A549 (cell line): ENCODE data around the gene PLCB1. TPM values are rescaled to one million over a fixed set of nuclear protein-coding genes. Genes with fewer than 3 reads are reported as not detected.
A peak's percentile ranks its signal among the peaks of the same experiment; 100 is the strongest.

ENCODE experiments used
- ATAC-seq, 2 experiments: fragments of 200-7000 bp in 1 of 2; fragments of >200 bp in 1 of 2; cut with Nextera tagmentation in 1 of 2; cut with Tn5 transposase in 1 of 2; 3 replicates each; pipeline versions ENCODE4 v1.8.0 to v1.9.1; 2018 to 2020; ENCODE audit warnings: mild to moderate bottlenecking in 1 of 2, moderate library complexity in 1 of 2
- CTCF ChIA-PET: fragments of 300-600 bp; sonication (Branson Sonifier 250); formaldehyde crosslinking; extraction: SDS; loops from one replicate; lab custom pipeline; 2021; ENCODE audit warnings: antibody characterized with exemption, inconsistent platforms; lab: Yijun Ruan, JAX
- POLR2A ChIA-PET: fragments of 350-600 bp; formaldehyde crosslinking; extraction: SDS; loops from one replicate; lab custom pipeline; 2021; ENCODE audit warnings: antibody characterized with exemption, inconsistent platforms; lab: Yijun Ruan, JAX
- DNase-seq, 2 experiments: peaks; one replicate each; pipeline versions ENCODE4 v3.0.0 to v3.0.0-alpha.2; 2011 to 2016; ENCODE audit warnings: low read depth in 1 of 2, low spot score in 1 of 2
- FAIRE-seq: peaks from 2 replicates; lab custom pipeline; 2011; peaks lifted over from hg19 to GRCh38; lab: Jason Lieb, UNC
- H3K27ac ChIP-seq, 2 experiments: fragments of >200 bp; sonication (Bioruptor Twin); formaldehyde crosslinking; 3 replicates each; pipeline ENCODE4 v1.5.1; 2016 to 2017
- H3K4me1 ChIP-seq: fragments of >200 bp; sonication (Bioruptor Twin); formaldehyde crosslinking; 3 replicates; pipeline ENCODE4 v1.6.1; 2016
- H3K4me2 ChIP-seq: fragments of >200 bp; sonication (Bioruptor Twin); formaldehyde crosslinking; 3 replicates; pipeline ENCODE4 v1.6.1; 2016
- H3K4me3 ChIP-seq: fragments of >200 bp; sonication (Bioruptor Twin); formaldehyde crosslinking; 3 replicates; pipeline ENCODE4 v1.5.1; 2016
- H3K9me3 ChIP-seq: fragments of >200 bp; sonication (Bioruptor Twin); formaldehyde crosslinking; 3 replicates; pipeline ENCODE4 v1.6.1; 2016
- CBX2 ChIP-seq: fragments of 200-600 bp; sonication (generic); IDR thresholded peaks from 2 replicates; pipeline ENCODE4 v1.6.1; 2016; ENCODE audit warnings: low read depth, mild to moderate bottlenecking, borderline replicate concordance
- CBX8 ChIP-seq: fragments of 200-600 bp; sonication (generic); IDR thresholded peaks from 2 replicates; pipeline ENCODE4 v1.6.1; 2016
- EHF ChIP-seq: fragments of 250-450 bp; sonication (Bioruptor Pico); IDR thresholded peaks from 2 replicates; pipeline ENCODE4 v1.5.0; 2020; ENCODE audit warnings: mild to moderate bottlenecking
- EHMT2 ChIP-seq: fragments of 200-600 bp; sonication (generic); IDR thresholded peaks from 2 replicates; pipeline ENCODE4 v1.6.1; 2016; ENCODE audit warnings: antibody characterized with exemption, low read depth, mild to moderate bottlenecking, moderate library complexity
- ELK1 ChIP-seq: fragments of 150-350 bp; IDR thresholded peaks from 2 replicates; pipeline ENCODE4 v1.6.1; 2014; ENCODE audit warnings: low read depth, mild to moderate bottlenecking, low read length
- EP300 ChIP-seq, 2 experiments: fragments of >200 bp; sonication (Bioruptor Twin); formaldehyde crosslinking; IDR thresholded peaks; 2 replicates in 1 of 2; 3 replicates in 1 of 2; pipeline ENCODE4 v1.6.1; 2016 to 2017
- FOSB ChIP-seq: fragments of 250-450 bp; sonication (Bioruptor Pico); IDR thresholded peaks from 2 replicates; pipeline ENCODE4 v1.5.0; 2020; ENCODE audit warnings: mild to moderate bottlenecking, moderate library complexity
- FOSL2 ChIP-seq, 2 experiments: fragments of 450-650 bp in 1 of 2; fragments of >200 bp in 1 of 2; sonication (Bioruptor Twin) in 1 of 2; formaldehyde crosslinking; IDR thresholded peaks; 2 replicates each; pipeline versions ENCODE4 v1.5.0 to v1.6.1; 2016 to 2020; ENCODE audit warnings: mild to moderate bottlenecking in 1 of 2, moderate library complexity in 1 of 2
- HDAC2 ChIP-seq: fragments of 200-600 bp; sonication (generic); IDR thresholded peaks from 2 replicates; pipeline ENCODE4 v1.6.1; 2016
- HMGXB4 ChIP-seq: fragments of 250-450 bp; sonication (Bioruptor Pico); IDR thresholded peaks from 2 replicates; pipeline ENCODE4 v1.5.0; 2021; ENCODE audit warnings: mild to moderate bottlenecking, moderate library complexity, borderline replicate concordance
- HOXA7 ChIP-seq: fragments of 250-450 bp; sonication (Bioruptor Pico); IDR thresholded peaks from 2 replicates; pipeline ENCODE4 v1.5.0; 2020; ENCODE audit warnings: mild to moderate bottlenecking, moderate library complexity
- HOXB13 ChIP-seq: fragments of 250-450 bp; sonication (Bioruptor Pico); IDR thresholded peaks from 2 replicates; pipeline ENCODE4 v1.5.0; 2020; ENCODE audit warnings: low read depth, mild to moderate bottlenecking, moderate library complexity
- HOXB5 ChIP-seq: fragments of 250-450 bp; sonication (Bioruptor Pico); IDR thresholded peaks from 2 replicates; pipeline ENCODE4 v1.5.0; 2020; ENCODE audit warnings: mild to moderate bottlenecking, moderate library complexity
- KDM5A ChIP-seq: fragments of 200-600 bp; sonication (generic); IDR thresholded peaks from 2 replicates; pipeline ENCODE4 v1.6.1; 2016; ENCODE audit warnings: antibody characterized with exemption, mild to moderate bottlenecking
- MYC ChIP-seq: IDR thresholded peaks from 2 replicates; pipeline ENCODE4 v1.6.1; 2012; ENCODE audit warnings: mild to moderate bottlenecking, inconsistent platforms, low read length, improper control_type of control experiment, borderline replicate concordance
- NPAS2 ChIP-seq: fragments of 250-450 bp; sonication (Bioruptor Pico); IDR thresholded peaks from 2 replicates; pipeline ENCODE4 v1.8.0; 2022; ENCODE audit warnings: mild to moderate bottlenecking, moderate library complexity, borderline replicate concordance
- PBX3 ChIP-seq: IDR thresholded peaks from 2 replicates; pipeline ENCODE4 v1.6.1; 2012
- PHF8 ChIP-seq: fragments of 200-600 bp; sonication (generic); IDR thresholded peaks from 2 replicates; pipeline ENCODE4 v1.6.1; 2016; ENCODE audit warnings: low read depth, mild to moderate bottlenecking, antibody characterized with exemption, moderate library complexity, borderline replicate concordance
- POLR2A ChIP-seq: IDR thresholded peaks from 2 replicates; pipeline ENCODE4 v1.6.1; 2012; ENCODE audit warnings: mild to moderate bottlenecking, low read length
- POLR2AphosphoS2 ChIP-seq: conservative IDR thresholded peaks from 2 replicates; pipeline ENCODE4 v1.6.1; 2012; ENCODE audit warnings: low read length, improper control_type of control experiment, inconsistent platforms
- RAD21 ChIP-seq, 2 experiments: fragments of >200 bp in 1 of 2; sonication (Bioruptor Twin) in 1 of 2; formaldehyde crosslinking in 1 of 2; IDR thresholded peaks in 1 of 2; conservative IDR thresholded peaks in 1 of 2; 2 replicates in 1 of 2; 3 replicates in 1 of 2; pipeline ENCODE4 v1.6.1; 2012 to 2018; ENCODE audit warnings: inconsistent platforms in 1 of 2
- RARB ChIP-seq: fragments of 250-450 bp; sonication (Bioruptor Pico); IDR thresholded peaks from 2 replicates; pipeline ENCODE4 v1.8.0; 2021; ENCODE audit warnings: mild to moderate bottlenecking, moderate library complexity
- RCOR1 ChIP-seq: fragments of 150-350 bp; IDR thresholded peaks from 2 replicates; pipeline ENCODE4 v1.6.1; 2014; ENCODE audit warnings: antibody characterized with exemption, low read length, low read depth
- SMC3 ChIP-seq: fragments of >200 bp; sonication (Bioruptor Twin); formaldehyde crosslinking; IDR thresholded peaks from 3 replicates; pipeline ENCODE4 v1.6.1; 2018; ENCODE audit warnings: inconsistent platforms
- SREBF2 ChIP-seq: fragments of 450-650 bp; IDR thresholded peaks from 2 replicates; pipeline ENCODE4 v1.6.1; 2014; ENCODE audit warnings: mild to moderate bottlenecking, moderate library complexity
- TFCP2L1 ChIP-seq: fragments of 250-450 bp; sonication (Bioruptor Pico); IDR thresholded peaks from 2 replicates; pipeline ENCODE4 v1.5.0; 2021; ENCODE audit warnings: mild to moderate bottlenecking
- TP53 ChIP-seq: fragments of 250-450 bp; sonication (Bioruptor Pico); IDR thresholded peaks from 2 replicates; pipeline ENCODE4 v1.5.0; 2021; ENCODE audit warnings: mild to moderate bottlenecking, moderate library complexity
- ZC3H11A ChIP-seq: fragments of 450-650 bp; IDR thresholded peaks from 2 replicates; pipeline ENCODE4 v1.6.1; 2014; ENCODE audit warnings: antibody characterized with exemption, mild to moderate bottlenecking
- ZFP36 ChIP-seq: fragments of 450-650 bp; IDR thresholded peaks from 2 replicates; pipeline ENCODE4 v1.6.1; 2014; ENCODE audit warnings: borderline replicate concordance; ENCODE audit not compliant: partially characterized antibody
- WGBS: methylation state at CpG from one replicate; pipeline ENCODE4 v1.1.6; 2017; ENCODE audit errors: missing lambda C conversion rate; 5-methylcytosine and 5-hydroxymethylcytosine counted together
- polyA plus RNA-seq, 4 experiments: library from polyadenylated mRNA; depleted of rRNA in 3 of 4; stranded (reverse); fragments of >200 nt; fragmentation: RNase III in 1 of 4; extraction: RNeasy Plus Mini Kit Qiagen cat#74134 plus additional on column Dnase treatment in 1 of 4; gene quantifications; 2 replicates in 3 of 4; 3 replicates in 1 of 4; pipeline ENCODE4 v1.2.3, GENCODE V29; 2011 to 2017

PLCB1 gene
- polyA plus RNA-seq, 2 of the 4 experiments (the other 2 are of a cell fraction): 0.97 to 6.3 TPM

DNA sequence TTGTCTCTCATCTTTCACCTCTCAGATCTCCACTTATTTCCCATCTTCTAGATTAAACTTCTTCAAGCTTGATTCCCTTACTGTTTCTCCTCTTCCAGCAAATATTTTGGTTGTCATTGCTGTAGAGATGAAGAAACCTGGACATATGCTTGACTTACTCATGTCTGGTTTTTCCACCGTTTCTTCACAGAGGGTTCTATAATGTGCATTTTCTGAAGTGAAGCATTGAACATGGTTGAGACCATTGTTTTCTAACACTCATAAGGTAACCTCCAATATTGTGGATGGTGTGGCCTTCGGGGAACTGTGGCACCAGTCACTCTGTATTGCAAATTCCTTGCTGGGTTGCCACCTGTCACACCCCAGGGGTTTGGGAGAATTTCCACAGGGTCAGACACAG, 237.2 kb downstream of the PLCB1 start:
- ATAC-seq: no peak
- no peaks in the 10 kb centered on the region for H3K9me3 ChIP-seq
- FAIRE-seq: no peak
- CTCF ChIA-PET: no interaction called here
- no peak for DNase-seq
- POLR2A ChIA-PET: no interaction called here
- H3K4me2 ChIP-seq: no peak overlapping the region
- H3K4me1 ChIP-seq: no peaks in the 10 kb centered on the region
- H3K4me3 ChIP-seq: no peak overlapping the region
- WGBS: 4% methylated on average over 2 of the region's 2 CpGs
- TF ChIP-seq NPAS2 (CRISPR knock-in tag) (no peak), HOXA7 (no peak), PBX3 (no peak), HOXB13 (CRISPR knock-in tag) (no peak), POLR2AphosphoS2 (no peak), CBX2 (no peak), RARB (CRISPR knock-in tag) (no peak), RCOR1 (no peak), FOSL2 (IDR thresholded peaks at IDR 0.05) (no peak), FOSL2 (CRISPR knock-in tag; IDR thresholded peaks at IDR 0.05) (no peak), KDM5A (no peak), EHF (CRISPR knock-in tag) (no peak)
- no peak overlapping the region for H3K27ac ChIP-seq

DNA sequence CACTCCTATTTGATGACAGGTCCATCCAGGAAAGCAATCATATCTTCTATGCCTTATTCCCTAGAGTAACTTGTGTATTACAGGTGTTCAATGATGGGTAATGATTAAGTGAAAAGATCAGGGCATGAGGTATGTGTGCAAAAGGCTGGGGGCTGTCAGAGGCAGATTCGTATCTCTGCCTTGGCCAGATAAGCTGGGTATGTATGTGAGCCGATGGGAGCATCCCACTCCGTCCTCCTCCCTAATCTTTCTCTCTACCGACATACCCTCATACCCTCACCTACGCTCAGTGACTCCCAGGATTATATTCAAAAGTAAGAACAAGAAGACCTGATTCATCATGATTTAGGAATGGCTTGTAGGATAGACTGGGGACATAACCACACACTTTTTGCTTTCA, 238.7 kb downstream of the PLCB1 start:
- no peak for DNase-seq
- WGBS: 32% methylated on average over 5 of the region's 5 CpGs
- H3K4me2 ChIP-seq: no peak overlapping the region
- POLR2A ChIA-PET: no interaction called here
- no peak for TF ChIP-seq CBX8
- TF ChIP-seq FOSB (CRISPR knock-in tag): no peak
- no peak for TF ChIP-seq SREBF2
- no peak for TF ChIP-seq ELK1
- TF ChIP-seq POLR2A: no peak
- TF ChIP-seq TP53 (CRISPR knock-in tag): no peak
- no peak for TF ChIP-seq HMGXB4 (CRISPR knock-in tag)
- TF ChIP-seq RAD21 (conservative IDR thresholded peaks at IDR 0.05 in 1 of 2, IDR thresholded peaks at IDR 0.05 in 1 of 2): no peak
- TF ChIP-seq EHMT2: no peak
- TF ChIP-seq, all 56 proteins: peak for 0
- FAIRE-seq (no peak), ATAC-seq (no peak)
- CTCF ChIA-PET: interaction anchor here (4.3 kb wide), 1 partner anchor 19 kb away, joined by 20 read pairs; no protein-coding TSS in a partner anchor
- Histone ChIP-seq H3K9me3 (no peaks in the 10 kb centered on the region), H3K4me1 (no peaks in the 10 kb centered on the region), H3K4me3 (no peak overlapping the region), H3K27ac (no peak overlapping the region)

GRCh38 chr20:8372824-8373380, 240.8 kb downstream of the PLCB1 start:
- FAIRE-seq (peak; percentile 59), ATAC-seq (no peak), DNase-seq (no peak)
- no peaks in the 10 kb centered on the region for H3K9me3 ChIP-seq
- no peak overlapping the region for H3K4me3 ChIP-seq
- H3K4me2 ChIP-seq: no peak overlapping the region
- H3K4me1 ChIP-seq: no peaks in the 10 kb centered on the region
- no peak overlapping the region for H3K27ac ChIP-seq
- CTCF ChIA-PET: interaction anchor here (1.6 to 4.3 kb wide), 2 partner anchors 17 to 349 kb away, joined by 4 to 20 read pairs; no protein-coding TSS in a partner anchor
- 28% methylated on average over 5 of the region's 5 CpGs for WGBS
- POLR2A ChIA-PET: no interaction called here
- TF ChIP-seq SMC3 (no peak), ELK1 (no peak), HOXB5 (no peak), TP53 (CRISPR knock-in tag) (no peak), ZFP36 (no peak), EP300 (IDR thresholded peaks at IDR 0.05) (no peak), SREBF2 (no peak), POLR2A (no peak), HDAC2 (no peak), PBX3 (no peak), MYC (no peak), ZC3H11A (no peak), PHF8 (no peak), TFCP2L1 (no peak)
